HCT116 (cell line): ENCODE data around the gene CYP2S1. TPM values are rescaled to one million over a fixed set of nuclear protein-coding genes. Genes with fewer than 3 reads are reported as not detected.

Experiments used
- ATAC-seq: fragments of 200-7000 bp; cut with Tn5 transposase; 2 replicates; pipeline ENCODE4 v1.9.1; 2020; ENCODE audit warnings: mild to moderate bottlenecking, moderate library complexity
- BruUV-seq: library from RNA; stranded (reverse); fragments of 400-500 nt; replicated peaks from 2 replicates; lab custom pipeline; 2021; lab: Mats Ljungman, UMichigan
- CTCF ChIA-PET: fragments of 300-600 bp; sonication (Branson Sonifier 250); formaldehyde crosslinking; loops from one replicate; lab custom pipeline; 2021; ENCODE audit warnings: antibody characterized with exemption; lab: Charles Lee
- POLR2A ChIA-PET: fragments of 300-600, 350-600 bp; sonication (Branson Sonifier 250); formaldehyde crosslinking; loops from one replicate; lab custom pipeline; 2021; ENCODE audit warnings: antibody characterized with exemption; lab: Charles Lee
- RAD21 ChIA-PET, 2 experiments: fragments of 300-600 bp; sonication (Branson Sonifier 250); formaldehyde crosslinking; loops; one replicate each; lab custom pipeline; 2023; ENCODE audit warnings: low total read pairs in 2 of 2; ENCODE audit not compliant: uncharacterized antibody in 2 of 2, unreplicated experiment in 2 of 2, low non-redundant PET in 1 of 2; lab: Charles Lee
- DNase-seq: peaks from one replicate; pipeline ENCODE4 v3.0.0-alpha.2; 2010; ENCODE audit warnings: low read depth, low spot score
- H2AFZ ChIP-seq: fragments of 200-600 bp; shearing (Covaris generic), sonication (generic); 2 replicates; pipeline ENCODE4 v1.6.1; 2017; ENCODE audit warnings: low read depth, mixed run types, mixed read lengths, antibody characterized with exemption, low read length; ENCODE audit not compliant: poor library complexity, severe bottlenecking
- H3K27ac ChIP-seq: 2 replicates; pipeline ENCODE4 v1.5.1; 2012; ENCODE audit warnings: low read depth, low read length
- H3K27me3 ChIP-seq: fragments of 200-600 bp; sonication (generic); 2 replicates; pipeline ENCODE4 v1.6.1; 2016; ENCODE audit warnings: mixed run types, low read length, mixed read lengths; ENCODE audit not compliant: insufficient read depth
- H3K36me3 ChIP-seq, 2 experiments: fragments of 200-500 bp in 1 of 2; fragments of 200-600 bp in 1 of 2; sonication (Bioruptor generic) in 1 of 2; sonication (generic) in 1 of 2; 2 replicates each; pipeline versions ENCODE4 v1.5.1 to v1.6.1; 2014 to 2016; ENCODE audit warnings: low read length in 2 of 2, inconsistent platforms in 1 of 2, mixed read lengths in 1 of 2, mixed run types in 1 of 2; ENCODE audit not compliant: insufficient read depth in 2 of 2, control insufficient read depth in 1 of 2
- H3K4me1 ChIP-seq, 2 experiments: fragments of 200-600 bp in 1 of 2; sonication (generic) in 1 of 2; 2 replicates each; pipeline versions ENCODE4 v1.5.1 to v1.6.1; 2012 to 2017; ENCODE audit warnings: low read length in 2 of 2, inconsistent platforms in 1 of 2, mild to moderate bottlenecking in 1 of 2, mixed read lengths in 1 of 2, mixed run types in 1 of 2, moderate library complexity in 1 of 2; ENCODE audit not compliant: insufficient read depth in 2 of 2, control insufficient read depth in 1 of 2
- H3K4me2 ChIP-seq: fragments of 200-600 bp; sonication (generic); 2 replicates; pipeline ENCODE4 v1.6.1; 2017; ENCODE audit warnings: mixed run types, low read length, mixed read lengths
- H3K4me3 ChIP-seq, 2 experiments: fragments of 200-600 bp in 1 of 2; sonication (generic) in 1 of 2; replicated peaks in 1 of 2; 2 replicates each; pipeline ENCODE4 v1.5.1; 2011 to 2016; ENCODE audit warnings: low read length in 2 of 2, control low read depth in 1 of 2, low read depth in 1 of 2, mild to moderate bottlenecking in 1 of 2, mixed read lengths in 1 of 2, mixed run types in 1 of 2
- H3K79me2 ChIP-seq: fragments of 200-600 bp; sonication (generic); 2 replicates; pipeline ENCODE4 v1.6.1; 2017; ENCODE audit warnings: mild to moderate bottlenecking, mixed run types, low read length, moderate library complexity, mixed read lengths; ENCODE audit not compliant: insufficient read depth
- H3K9ac ChIP-seq: fragments of 200-600 bp; sonication (generic); 2 replicates; pipeline ENCODE4 v1.6.1; 2016; ENCODE audit warnings: low read length, mixed read lengths
- H3K9me2 ChIP-seq: fragments of 200-600 bp; sonication (generic), shearing (Covaris generic); 2 replicates; pipeline ENCODE4 v1.6.1; 2017; ENCODE audit warnings: mixed run types, mild to moderate bottlenecking, moderate library complexity; ENCODE audit not compliant: insufficient read depth
- H3K9me3 ChIP-seq, 2 experiments: fragments of 200-500 bp in 1 of 2; fragments of 200-600 bp in 1 of 2; sonication (Bioruptor generic) in 1 of 2; sonication (generic) in 1 of 2; 2 replicates each; pipeline ENCODE4 v1.6.1; 2014 to 2017; ENCODE audit warnings: low read length in 2 of 2, mixed read lengths in 2 of 2, inconsistent platforms in 1 of 2, low read depth in 1 of 2, mild to moderate bottlenecking in 1 of 2, mixed run types in 1 of 2, moderate library complexity in 1 of 2; ENCODE audit not compliant: control insufficient read depth in 1 of 2, insufficient read depth in 1 of 2
- H4K20me1 ChIP-seq: fragments of 200-600 bp; sonication (generic), shearing (Covaris generic); 2 replicates; pipeline ENCODE4 v1.6.1; 2017; ENCODE audit warnings: mixed run types, mild to moderate bottlenecking, moderate library complexity; ENCODE audit not compliant: insufficient read depth
- ATF3 ChIP-seq: IDR thresholded peaks from 2 replicates; pipeline ENCODE4 v1.6.1; 2012
- CBX3 ChIP-seq: IDR thresholded peaks from 2 replicates; pipeline ENCODE4 v1.6.1; 2012; ENCODE audit warnings: low read depth
- CEBPB ChIP-seq: IDR thresholded peaks from 2 replicates; pipeline ENCODE4 v1.6.1; 2012; ENCODE audit warnings: low read depth
- EZH2phosphoT487 ChIP-seq: fragments of 200-600 bp; IDR thresholded peaks from 2 replicates; pipeline ENCODE4 v1.6.1; 2018; ENCODE audit warnings: antibody characterized with exemption, borderline replicate concordance
- JUND ChIP-seq: IDR thresholded peaks from 2 replicates; pipeline ENCODE4 v1.6.1; 2012
- REST ChIP-seq: IDR thresholded peaks from 2 replicates; pipeline ENCODE4 v1.6.1; 2012; ENCODE audit warnings: low read depth
- SRF ChIP-seq: IDR thresholded peaks from 2 replicates; pipeline ENCODE4 v1.6.1; 2012; ENCODE audit warnings: low read depth
- YY1 ChIP-seq: IDR thresholded peaks from 2 replicates; pipeline ENCODE4 v1.6.1; 2011; ENCODE audit warnings: low read length, low read depth, moderate library complexity, mild to moderate bottlenecking; ENCODE audit not compliant: insufficient replicate concordance; ENCODE audit errors: extremely low read depth
- ZBTB33 ChIP-seq: IDR thresholded peaks from 2 replicates; pipeline ENCODE4 v1.6.1; 2011; ENCODE audit warnings: mild to moderate bottlenecking, low read length, moderate library complexity; ENCODE audit not compliant: insufficient replicate concordance; ENCODE audit errors: extremely low read depth
- ZFX ChIP-seq: fragments of 450-650 bp; IDR thresholded peaks from 2 replicates; pipeline ENCODE4 v1.6.1; 2017
- intact Hi-C: fragments of 100-400 bp; cut with micrococcal nuclease; formaldehyde crosslinking; loops from 2 replicates; pipeline ENCODE4 v1.10.0; 2022
- total RNA-seq: library from RNA; stranded (reverse); gene quantifications from one replicate; pipeline ENCODE4 v1.2.1, GENCODE V29; 2021; ENCODE audit not compliant: unreplicated experiment

CYP2S1 gene
- total RNA-seq, 1 experiment from 2014 or later: 17.6 TPM

GRCh38 chr19:41225238-41226052 is 32.4 kb downstream of the CYP2S1 start (continued):
- TF ChIP-seq ZBTB33 (no peak), CEBPB (no peak; the same call in 1 of the 2 replicates)

GRCh38 chr19:41226053-41226873 is 33.2 kb downstream of the CYP2S1 start:
- CTCF ChIA-PET: interaction anchor here (1.2 to 1.3 kb wide), 2 partner anchors 22 to 36 kb away, joined by 4 to 5 read pairs; no protein-coding TSS in a partner anchor
- DNase-seq (peak; percentile 72), ATAC-seq (peak; percentile 68)
- POLR2A ChIA-PET: interaction anchor here (1.2 kb wide), 1 partner anchor 37 kb away, joined by 12 read pairs; the partner anchor contains the start of gene HNRNPUL1
- Histone ChIP-seq H3K9me2 (no peaks in the 10 kb centered on the region), H4K20me1 (no peaks in the 10 kb centered on the region), H3K4me1 (peaks cover 68 to 93% of the 10 kb centered on the region in 2 experiments), H3K27me3 (no peaks in the 10 kb centered on the region), H3K9me3 (no peaks in the 10 kb centered on the region), H3K4me3 (peak overlapping the region; percentile 33 to 50), H3K36me3 (peaks cover 0 to 17% of the 10 kb centered on the region in 2 experiments; a peak in 1 of 4 replicates), H3K27ac (peak overlapping the region; percentile 98), H3K79me2 (peaks cover 29% of the 10 kb centered on the region; the same call in 1 of the 2 replicates), H3K4me2 (peak overlapping the region; percentile 98), H3K9ac (peak overlapping the region; percentile 73), H2AFZ (no peak overlapping the region)
- RAD21 ChIA-PET: interaction anchor here in 1 of 2 experiments (0.7 kb wide), 1 partner anchor 38 kb away, joined by 3 read pairs; no protein-coding TSS in a partner anchor
- BruUV-seq: no TSS peak
- intact Hi-C loops: loop anchor here (5.0 kb wide), 1 partner anchor 36 kb away; the partner anchor contains the start of gene HNRNPUL1
- TF ChIP-seq REST (no peak), ZFX (peak; percentile 24; the same call in 1 of the 2 replicates), ZBTB33 (no peak), JUND (no peak; the same call in 1 of the 2 replicates), EZH2phosphoT487 (no peak), ATF3 (no peak), CBX3 (peak; percentile 74), YY1 (no peak), SRF (no peak)
